Measurements from ENCODE around the gene SAV1. TPM values are rescaled to one million over a fixed set of nuclear protein-coding genes. Genes with fewer than 3 reads are reported as not detected.

SAV1 gene
- total and polyA plus RNA-seq, 2 of the 13 experiments (the other 11 are each of a cell fraction or from before 2014, with no cell fraction given) = 7.3 to 8.2 TPM

DNA sequence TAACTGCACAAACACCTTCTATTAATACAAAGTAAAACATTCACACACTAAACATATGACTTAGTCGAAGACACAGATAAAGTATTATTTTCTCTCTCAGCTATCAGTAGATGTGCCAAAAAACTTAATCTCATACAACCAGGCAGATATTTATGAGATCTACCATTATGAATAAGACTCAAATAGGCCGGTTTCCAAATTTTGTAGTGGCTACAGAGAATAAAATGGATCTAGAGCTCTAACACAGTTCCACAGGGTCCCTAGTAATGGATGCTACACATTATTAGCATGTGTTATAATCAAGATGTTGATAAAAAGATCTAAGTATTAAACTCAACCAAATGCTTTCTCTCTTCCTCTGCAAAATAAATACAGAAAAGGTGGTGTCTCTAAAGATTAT, 10.4 kb downstream of the SAV1 start (continued):
- TF ChIP-seq, protein P1, sequence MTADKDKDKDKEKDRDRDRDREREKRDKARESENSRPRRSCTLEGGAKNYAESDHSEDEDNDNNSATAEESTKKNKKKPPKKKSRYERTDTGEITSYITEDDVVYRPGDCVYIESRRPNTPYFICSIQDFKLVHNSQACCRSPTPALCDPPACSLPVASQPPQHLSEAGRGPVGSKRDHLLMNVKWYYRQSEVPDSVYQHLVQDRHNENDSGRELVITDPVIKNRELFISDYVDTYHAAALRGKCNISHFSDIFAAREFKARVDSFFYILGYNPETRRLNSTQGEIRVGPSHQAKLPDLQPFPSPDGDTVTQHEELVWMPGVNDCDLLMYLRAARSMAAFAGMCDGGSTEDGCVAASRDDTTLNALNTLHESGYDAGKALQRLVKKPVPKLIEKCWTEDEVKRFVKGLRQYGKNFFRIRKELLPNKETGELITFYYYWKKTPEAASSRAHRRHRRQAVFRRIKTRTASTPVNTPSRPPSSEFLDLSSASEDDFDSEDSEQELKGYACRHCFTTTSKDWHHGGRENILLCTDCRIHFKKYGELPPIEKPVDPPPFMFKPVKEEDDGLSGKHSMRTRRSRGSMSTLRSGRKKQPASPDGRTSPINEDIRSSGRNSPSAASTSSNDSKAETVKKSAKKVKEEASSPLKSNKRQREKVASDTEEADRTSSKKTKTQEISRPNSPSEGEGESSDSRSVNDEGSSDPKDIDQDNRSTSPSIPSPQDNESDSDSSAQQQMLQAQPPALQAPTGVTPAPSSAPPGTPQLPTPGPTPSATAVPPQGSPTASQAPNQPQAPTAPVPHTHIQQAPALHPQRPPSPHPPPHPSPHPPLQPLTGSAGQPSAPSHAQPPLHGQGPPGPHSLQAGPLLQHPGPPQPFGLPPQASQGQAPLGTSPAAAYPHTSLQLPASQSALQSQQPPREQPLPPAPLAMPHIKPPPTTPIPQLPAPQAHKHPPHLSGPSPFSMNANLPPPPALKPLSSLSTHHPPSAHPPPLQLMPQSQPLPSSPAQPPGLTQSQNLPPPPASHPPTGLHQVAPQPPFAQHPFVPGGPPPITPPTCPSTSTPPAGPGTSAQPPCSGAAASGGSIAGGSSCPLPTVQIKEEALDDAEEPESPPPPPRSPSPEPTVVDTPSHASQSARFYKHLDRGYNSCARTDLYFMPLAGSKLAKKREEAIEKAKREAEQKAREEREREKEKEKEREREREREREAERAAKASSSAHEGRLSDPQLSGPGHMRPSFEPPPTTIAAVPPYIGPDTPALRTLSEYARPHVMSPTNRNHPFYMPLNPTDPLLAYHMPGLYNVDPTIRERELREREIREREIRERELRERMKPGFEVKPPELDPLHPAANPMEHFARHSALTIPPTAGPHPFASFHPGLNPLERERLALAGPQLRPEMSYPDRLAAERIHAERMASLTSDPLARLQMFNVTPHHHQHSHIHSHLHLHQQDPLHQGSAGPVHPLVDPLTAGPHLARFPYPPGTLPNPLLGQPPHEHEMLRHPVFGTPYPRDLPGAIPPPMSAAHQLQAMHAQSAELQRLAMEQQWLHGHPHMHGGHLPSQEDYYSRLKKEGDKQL (CRISPR knock-in tag; IDR thresholded peaks at IDR 0.05; ENCODE audit: low read depth) = no peak
- TF ChIP-seq, protein P2, sequence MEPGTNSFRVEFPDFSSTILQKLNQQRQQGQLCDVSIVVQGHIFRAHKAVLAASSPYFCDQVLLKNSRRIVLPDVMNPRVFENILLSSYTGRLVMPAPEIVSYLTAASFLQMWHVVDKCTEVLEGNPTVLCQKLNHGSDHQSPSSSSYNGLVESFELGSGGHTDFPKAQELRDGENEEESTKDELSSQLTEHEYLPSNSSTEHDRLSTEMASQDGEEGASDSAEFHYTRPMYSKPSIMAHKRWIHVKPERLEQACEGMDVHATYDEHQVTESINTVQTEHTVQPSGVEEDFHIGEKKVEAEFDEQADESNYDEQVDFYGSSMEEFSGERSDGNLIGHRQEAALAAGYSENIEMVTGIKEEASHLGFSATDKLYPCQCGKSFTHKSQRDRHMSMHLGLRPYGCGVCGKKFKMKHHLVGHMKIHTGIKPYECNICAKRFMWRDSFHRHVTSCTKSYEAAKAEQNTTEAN (CRISPR knock-in tag; conservative IDR thresholded peaks at IDR 0.05) = no peak
- TF ChIP-seq ZNF136 (CRISPR knock-in tag; IDR thresholded peaks at IDR 0.05; ENCODE audit: low read depth) (no peak), TOPORS (CRISPR knock-in tag; IDR thresholded peaks at IDR 0.05) (no peak), POLR2AphosphoS5 (IDR thresholded peaks at IDR 0.05; ENCODE audit: low read depth, low read length) (no peak), RORA (CRISPR knock-in tag; IDR thresholded peaks at IDR 0.05) (no peak), JUN (CRISPR knock-in tag; IDR thresholded peaks at IDR 0.05) (no peak), ZBTB1 (CRISPR knock-in tag; IDR thresholded peaks at IDR 0.05; ENCODE audit: borderline replicate concordance) (no peak), ZNF615 (CRISPR knock-in tag; IDR thresholded peaks at IDR 0.05; ENCODE audit: borderline replicate concordance) (no peak), CBX5 (CRISPR knock-in tag; IDR thresholded peaks at IDR 0.05; ENCODE audit: borderline replicate concordance) (no peak), BORCS8-MEF2B (CRISPR knock-in tag; IDR thresholded peaks at IDR 0.05) (no peak)
- TF ChIP-seq, protein P3, sequence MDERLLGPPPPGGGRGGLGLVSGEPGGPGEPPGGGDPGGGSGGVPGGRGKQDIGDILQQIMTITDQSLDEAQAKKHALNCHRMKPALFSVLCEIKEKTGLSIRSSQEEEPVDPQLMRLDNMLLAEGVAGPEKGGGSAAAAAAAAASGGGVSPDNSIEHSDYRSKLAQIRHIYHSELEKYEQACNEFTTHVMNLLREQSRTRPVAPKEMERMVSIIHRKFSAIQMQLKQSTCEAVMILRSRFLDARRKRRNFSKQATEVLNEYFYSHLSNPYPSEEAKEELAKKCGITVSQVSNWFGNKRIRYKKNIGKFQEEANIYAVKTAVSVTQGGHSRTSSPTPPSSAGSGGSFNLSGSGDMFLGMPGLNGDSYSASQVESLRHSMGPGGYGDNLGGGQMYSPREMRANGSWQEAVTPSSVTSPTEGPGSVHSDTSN (CRISPR knock-in tag; IDR thresholded peaks at IDR 0.05) = no peak
